Measurements from ENCODE around the gene KIF1B.

DNA sequence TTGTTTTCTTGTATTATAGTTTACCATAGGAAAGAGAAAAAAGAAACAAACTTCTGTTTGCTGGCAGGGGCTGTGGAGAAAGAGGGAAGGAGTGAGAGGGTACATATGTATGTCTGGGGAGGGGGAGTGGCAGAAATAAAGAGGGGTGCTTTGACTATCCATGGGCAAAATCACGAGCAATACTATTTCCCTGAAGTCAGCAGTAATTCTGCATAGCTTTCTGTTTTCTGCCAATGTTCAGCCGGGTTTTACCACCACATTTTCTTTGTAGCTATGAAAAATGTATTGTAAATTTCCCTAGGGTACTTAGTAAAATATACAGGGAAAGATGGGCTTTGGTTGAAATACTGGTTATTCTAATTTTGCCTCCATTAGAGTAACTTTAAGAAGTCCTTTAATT, 143.3 kb downstream of the KIF1B start:
- TF ChIP-seq, protein P1, sequence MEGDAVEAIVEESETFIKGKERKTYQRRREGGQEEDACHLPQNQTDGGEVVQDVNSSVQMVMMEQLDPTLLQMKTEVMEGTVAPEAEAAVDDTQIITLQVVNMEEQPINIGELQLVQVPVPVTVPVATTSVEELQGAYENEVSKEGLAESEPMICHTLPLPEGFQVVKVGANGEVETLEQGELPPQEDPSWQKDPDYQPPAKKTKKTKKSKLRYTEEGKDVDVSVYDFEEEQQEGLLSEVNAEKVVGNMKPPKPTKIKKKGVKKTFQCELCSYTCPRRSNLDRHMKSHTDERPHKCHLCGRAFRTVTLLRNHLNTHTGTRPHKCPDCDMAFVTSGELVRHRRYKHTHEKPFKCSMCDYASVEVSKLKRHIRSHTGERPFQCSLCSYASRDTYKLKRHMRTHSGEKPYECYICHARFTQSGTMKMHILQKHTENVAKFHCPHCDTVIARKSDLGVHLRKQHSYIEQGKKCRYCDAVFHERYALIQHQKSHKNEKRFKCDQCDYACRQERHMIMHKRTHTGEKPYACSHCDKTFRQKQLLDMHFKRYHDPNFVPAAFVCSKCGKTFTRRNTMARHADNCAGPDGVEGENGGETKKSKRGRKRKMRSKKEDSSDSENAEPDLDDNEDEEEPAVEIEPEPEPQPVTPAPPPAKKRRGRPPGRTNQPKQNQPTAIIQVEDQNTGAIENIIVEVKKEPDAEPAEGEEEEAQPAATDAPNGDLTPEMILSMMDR (conservative IDR thresholded peaks at IDR 0.05), result no peak
- TF ChIP-seq EZH2 (IDR thresholded peaks at IDR 0.05; ENCODE audit: low read depth), result no peak
